GM12865 (cell line): ENCODE data around the gene VILL.

Experiments
- DNase-seq: peaks from one replicate; pipeline ENCODE4 v3.0.0; 2010; ENCODE audit warnings: low read depth
- H3K4me3 ChIP-seq: 2 replicates; pipeline ENCODE4 v1.5.1; 2011; ENCODE audit warnings: mild to moderate bottlenecking, low read depth, low read length, control low read depth
- TF ChIP-seq, protein P1 (sequence below): IDR thresholded peaks from 2 replicates; pipeline ENCODE4 v1.5.1; 2011; ENCODE audit warnings: low read length, control low read depth, low read depth, inconsistent platforms; ENCODE audit not compliant: insufficient read depth; ENCODE audit errors: missing control alignments

The VILL gene

DNA sequence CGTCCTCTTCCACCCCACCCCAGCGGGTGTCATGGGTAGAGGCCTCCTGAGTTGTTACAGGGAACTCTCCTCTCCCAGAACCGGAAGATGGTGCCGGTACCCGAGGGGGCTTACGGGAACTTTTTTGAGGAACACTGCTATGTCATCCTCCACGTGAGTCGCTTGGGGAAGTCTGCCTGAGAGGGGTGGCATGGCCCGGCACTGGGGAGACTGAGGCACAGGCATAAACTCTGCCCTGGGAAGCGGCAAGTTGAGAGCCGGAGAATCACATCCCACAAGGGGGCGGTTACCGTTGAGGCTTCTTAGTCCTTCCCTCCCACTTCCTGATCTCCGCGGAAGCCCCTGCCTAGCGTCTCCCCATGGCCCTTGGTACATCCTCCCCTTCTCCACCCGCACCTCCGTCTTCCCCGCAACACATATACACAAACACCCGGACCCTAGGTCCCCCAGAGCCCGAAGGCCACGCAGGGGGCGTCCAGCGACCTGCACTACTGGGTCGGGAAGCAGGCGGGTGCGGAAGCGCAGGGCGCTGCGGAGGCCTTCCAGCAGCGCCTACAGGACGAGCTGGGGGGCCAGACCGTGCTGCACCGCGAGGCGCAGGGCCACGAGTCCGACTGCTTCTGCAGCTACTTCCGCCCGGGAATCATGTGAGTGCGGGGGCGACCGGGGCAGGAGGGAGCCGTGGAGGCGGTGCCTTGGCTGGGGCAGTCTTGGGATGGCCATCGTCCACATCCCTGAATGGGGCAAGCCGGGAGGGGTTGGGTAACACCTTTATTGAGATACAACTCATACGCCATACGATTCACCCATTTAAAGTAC is 3.4 kb downstream of the VILL start:
- DNase-seq, result peak; percentile 90
- TF ChIP-seq, protein P1, sequence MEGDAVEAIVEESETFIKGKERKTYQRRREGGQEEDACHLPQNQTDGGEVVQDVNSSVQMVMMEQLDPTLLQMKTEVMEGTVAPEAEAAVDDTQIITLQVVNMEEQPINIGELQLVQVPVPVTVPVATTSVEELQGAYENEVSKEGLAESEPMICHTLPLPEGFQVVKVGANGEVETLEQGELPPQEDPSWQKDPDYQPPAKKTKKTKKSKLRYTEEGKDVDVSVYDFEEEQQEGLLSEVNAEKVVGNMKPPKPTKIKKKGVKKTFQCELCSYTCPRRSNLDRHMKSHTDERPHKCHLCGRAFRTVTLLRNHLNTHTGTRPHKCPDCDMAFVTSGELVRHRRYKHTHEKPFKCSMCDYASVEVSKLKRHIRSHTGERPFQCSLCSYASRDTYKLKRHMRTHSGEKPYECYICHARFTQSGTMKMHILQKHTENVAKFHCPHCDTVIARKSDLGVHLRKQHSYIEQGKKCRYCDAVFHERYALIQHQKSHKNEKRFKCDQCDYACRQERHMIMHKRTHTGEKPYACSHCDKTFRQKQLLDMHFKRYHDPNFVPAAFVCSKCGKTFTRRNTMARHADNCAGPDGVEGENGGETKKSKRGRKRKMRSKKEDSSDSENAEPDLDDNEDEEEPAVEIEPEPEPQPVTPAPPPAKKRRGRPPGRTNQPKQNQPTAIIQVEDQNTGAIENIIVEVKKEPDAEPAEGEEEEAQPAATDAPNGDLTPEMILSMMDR, result no peak
- H3K4me3 ChIP-seq, result peak overlapping the region; percentile 74

DNA sequence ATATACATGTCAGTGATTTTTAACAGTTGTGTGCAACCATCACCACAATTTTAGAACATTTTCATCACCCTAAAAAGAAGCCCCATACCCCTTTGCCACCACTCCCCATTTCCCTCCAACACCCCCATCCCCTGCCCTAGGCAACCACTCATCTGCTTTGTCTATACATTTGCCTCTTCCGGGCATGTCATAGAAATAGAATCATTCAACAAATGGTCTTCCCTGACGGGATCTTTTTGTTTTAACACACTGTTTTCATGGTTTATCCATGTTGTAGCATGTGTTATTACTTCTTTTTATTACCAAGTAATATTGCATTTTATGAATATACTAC is 4.0 kb downstream of the VILL start:
- H3K4me3 ChIP-seq, result peak overlapping the region; percentile 74
- DNase-seq, result no peak

DNA sequence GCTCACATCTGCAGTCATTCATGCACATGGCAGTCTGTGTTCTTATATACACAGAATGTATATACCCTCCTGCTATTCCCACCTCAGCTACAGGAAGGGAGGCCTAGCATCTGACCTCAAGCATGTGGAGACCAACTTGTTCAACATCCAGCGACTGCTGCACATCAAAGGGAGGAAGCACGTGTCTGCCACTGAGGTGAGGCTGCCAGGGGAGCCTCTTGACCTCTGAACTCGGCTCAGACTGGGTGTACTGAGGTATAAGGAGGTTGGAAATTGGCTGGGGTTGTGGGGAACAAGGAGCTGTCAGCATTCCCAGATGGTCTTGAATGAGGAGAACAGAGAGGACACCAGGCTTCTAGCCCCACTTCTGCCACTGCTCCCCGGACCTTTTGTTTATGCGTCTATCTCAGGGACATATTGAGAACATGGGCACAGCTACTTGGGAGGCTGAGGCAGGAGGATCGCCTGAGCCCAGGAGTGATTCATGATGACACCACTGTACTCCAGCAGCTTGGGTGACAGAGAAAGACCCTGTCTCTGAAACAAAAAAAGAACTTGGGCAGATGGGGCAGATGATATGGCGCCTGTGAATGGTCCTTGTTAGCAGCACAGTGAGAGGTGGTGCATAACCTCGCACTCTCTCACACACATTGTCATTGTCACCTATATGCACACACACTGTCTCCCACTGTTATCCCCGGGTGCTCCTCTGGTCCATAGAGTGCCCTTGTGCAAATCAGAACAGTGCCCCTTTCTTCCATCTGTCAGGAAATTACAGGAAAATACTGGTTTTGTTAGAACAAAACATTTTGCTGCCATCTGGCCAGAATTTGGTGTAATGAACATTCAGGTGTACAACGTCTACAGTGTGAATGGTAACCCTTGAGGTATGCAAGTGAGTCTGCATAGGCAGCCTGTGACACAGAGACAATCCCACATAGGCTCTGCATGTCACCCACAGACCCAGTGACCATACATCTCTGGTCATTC is 5.4 kb downstream of the VILL start:
- DNase-seq, result no peak
- TF ChIP-seq, protein P1, result no peak
- no peak overlapping the region for H3K4me3 ChIP-seq

More for the DNA sequence above, 4.0 kb downstream of the VILL start:
- TF ChIP-seq, protein P1, result no peak

DNA sequence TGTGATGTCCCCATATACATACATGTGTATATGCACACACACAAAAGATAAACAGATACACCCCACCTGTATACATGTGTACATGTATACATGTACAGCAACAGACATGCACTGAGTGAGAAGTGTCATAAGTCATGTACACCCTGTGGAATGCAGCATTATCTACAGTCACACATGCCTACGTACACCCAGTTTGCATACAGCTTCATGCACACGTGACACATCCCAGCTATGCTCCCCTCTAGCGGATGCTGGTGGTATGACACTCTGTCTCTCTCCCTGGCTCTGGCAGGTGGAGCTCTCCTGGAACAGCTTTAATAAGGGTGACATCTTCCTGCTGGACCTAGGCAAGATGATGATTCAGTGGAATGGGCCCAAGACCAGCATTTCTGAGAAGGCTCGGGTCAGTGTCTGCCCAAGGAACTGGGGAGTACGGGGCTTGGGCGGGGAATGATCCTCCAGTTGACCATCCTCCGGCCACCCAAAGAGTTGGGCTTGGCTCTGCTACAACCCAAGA is 6.3 kb downstream of the VILL start:
- peak; percentile 90 for DNase-seq
- TF ChIP-seq, protein P1, result peak; percentile 98
- no peak overlapping the region for H3K4me3 ChIP-seq

DNA sequence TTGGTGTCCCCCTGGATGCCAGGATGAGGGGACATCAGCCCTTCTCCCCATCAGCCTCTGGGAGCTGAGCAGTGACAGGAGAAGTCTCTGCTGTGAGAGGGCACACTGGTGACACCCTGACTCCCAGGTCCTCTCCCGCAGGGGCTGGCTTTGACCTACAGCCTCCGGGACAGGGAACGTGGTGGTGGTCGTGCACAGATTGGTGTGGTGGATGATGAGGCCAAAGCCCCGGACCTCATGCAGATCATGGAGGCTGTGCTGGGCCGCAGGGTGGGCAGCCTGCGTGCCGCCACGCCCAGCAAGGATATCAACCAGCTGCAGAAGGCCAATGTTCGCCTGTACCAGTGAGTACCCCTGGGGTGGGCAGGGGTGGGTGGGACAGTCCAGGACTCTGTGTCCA is 6.8 kb downstream of the VILL start:
- H3K4me3 ChIP-seq, result no peak overlapping the region
- TF ChIP-seq, protein P1, result no peak
- no peak for DNase-seq

DNA sequence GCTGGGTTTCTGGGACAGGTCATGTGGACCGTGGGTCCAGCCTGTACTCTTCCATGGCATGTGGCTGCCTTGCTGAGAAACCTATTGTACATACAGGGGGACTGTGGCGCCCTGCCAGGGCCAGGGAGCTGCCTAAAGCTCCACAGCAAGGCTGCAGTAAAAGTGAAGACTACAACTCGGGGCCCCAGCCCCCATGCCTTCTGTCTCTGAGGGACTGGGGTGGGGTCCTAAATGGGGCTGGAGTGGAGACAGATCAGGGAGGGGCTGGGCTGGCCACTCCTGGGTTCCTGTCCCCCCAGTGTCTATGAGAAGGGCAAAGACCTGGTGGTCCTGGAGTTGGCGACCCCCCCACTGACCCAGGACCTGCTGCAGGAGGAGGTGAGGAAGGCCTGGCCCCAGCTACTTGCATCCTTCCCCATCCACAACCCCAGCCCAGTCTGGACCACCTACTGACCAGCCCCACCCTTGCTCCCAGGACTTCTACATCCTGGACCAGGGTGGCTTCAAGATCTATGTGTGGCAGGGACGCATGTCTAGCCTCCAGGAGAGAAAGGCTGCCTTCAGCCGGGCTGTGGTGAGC is 7.3 kb downstream of the VILL start:
- TF ChIP-seq, protein P1, result no peak
- DNase-seq, result no peak
- H3K4me3 ChIP-seq, result no peak overlapping the region
